Neural progenitor cell (in vitro differentiated cells): ENCODE results near the gene RAC2.

Source experiments
- EZH2phosphoT487 ChIP-seq: fragments of 200-600 bp; sonication (generic); IDR thresholded peaks from 2 replicates; pipeline ENCODE4 v1.6.1; 2017; ENCODE audit warnings: antibody characterized with exemption
- TF ChIP-seq, protein P1 (sequence below): fragments of 200-600 bp; sonication (generic); IDR thresholded peaks from 2 replicates; pipeline ENCODE4 v1.5.1; 2017; ENCODE audit warnings: antibody characterized with exemption, mild to moderate bottlenecking

- TF ChIP-seq, protein P1, sequence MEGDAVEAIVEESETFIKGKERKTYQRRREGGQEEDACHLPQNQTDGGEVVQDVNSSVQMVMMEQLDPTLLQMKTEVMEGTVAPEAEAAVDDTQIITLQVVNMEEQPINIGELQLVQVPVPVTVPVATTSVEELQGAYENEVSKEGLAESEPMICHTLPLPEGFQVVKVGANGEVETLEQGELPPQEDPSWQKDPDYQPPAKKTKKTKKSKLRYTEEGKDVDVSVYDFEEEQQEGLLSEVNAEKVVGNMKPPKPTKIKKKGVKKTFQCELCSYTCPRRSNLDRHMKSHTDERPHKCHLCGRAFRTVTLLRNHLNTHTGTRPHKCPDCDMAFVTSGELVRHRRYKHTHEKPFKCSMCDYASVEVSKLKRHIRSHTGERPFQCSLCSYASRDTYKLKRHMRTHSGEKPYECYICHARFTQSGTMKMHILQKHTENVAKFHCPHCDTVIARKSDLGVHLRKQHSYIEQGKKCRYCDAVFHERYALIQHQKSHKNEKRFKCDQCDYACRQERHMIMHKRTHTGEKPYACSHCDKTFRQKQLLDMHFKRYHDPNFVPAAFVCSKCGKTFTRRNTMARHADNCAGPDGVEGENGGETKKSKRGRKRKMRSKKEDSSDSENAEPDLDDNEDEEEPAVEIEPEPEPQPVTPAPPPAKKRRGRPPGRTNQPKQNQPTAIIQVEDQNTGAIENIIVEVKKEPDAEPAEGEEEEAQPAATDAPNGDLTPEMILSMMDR = no peak
- TF ChIP-seq EZH2phosphoT487 = no peak
These were observed 30.7 kb downstream of the RAC2 start for GRCh38 chr22:37213218-37213855.
